Measurements from ENCODE around the gene USO1.

DNA sequence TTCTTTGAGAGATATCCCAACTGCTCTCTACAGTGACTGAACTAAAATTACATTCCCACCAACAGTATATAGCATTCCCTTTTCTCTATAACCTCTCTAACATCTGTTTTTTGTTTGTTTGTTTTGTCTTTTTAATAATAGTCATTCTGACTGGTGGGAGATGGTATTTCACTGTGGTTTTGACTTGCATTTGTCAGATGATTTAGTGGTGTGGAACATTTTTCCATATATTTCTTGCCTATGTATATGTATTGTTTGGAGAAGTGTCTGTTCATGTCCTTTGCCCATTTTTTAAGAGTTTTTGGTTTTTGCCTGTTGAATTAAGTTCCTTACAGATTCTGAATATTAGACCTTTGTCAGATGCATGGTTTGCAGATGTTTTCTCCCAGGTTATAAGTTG, 9.0 kb downstream of the USO1 start:
- TF ChIP-seq HOMEZ (CRISPR knock-in tag; IDR thresholded peaks at IDR 0.05; ENCODE audit: low read depth) (no peak), TBL1XR1 (IDR thresholded peaks at IDR 0.05; ENCODE audit: borderline replicate concordance, low read length, partially characterized antibody) (no peak), MXD4 (CRISPR knock-in tag; IDR thresholded peaks at IDR 0.05) (no peak), PATZ1 (CRISPR knock-in tag; IDR thresholded peaks at IDR 0.05) (no peak), ZBTB2 (CRISPR knock-in tag; IDR thresholded peaks at IDR 0.05; ENCODE audit: low read depth) (no peak)
- TF ChIP-seq, protein P1, sequence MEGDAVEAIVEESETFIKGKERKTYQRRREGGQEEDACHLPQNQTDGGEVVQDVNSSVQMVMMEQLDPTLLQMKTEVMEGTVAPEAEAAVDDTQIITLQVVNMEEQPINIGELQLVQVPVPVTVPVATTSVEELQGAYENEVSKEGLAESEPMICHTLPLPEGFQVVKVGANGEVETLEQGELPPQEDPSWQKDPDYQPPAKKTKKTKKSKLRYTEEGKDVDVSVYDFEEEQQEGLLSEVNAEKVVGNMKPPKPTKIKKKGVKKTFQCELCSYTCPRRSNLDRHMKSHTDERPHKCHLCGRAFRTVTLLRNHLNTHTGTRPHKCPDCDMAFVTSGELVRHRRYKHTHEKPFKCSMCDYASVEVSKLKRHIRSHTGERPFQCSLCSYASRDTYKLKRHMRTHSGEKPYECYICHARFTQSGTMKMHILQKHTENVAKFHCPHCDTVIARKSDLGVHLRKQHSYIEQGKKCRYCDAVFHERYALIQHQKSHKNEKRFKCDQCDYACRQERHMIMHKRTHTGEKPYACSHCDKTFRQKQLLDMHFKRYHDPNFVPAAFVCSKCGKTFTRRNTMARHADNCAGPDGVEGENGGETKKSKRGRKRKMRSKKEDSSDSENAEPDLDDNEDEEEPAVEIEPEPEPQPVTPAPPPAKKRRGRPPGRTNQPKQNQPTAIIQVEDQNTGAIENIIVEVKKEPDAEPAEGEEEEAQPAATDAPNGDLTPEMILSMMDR (CRISPR knock-in tag; IDR thresholded peaks at IDR 0.05): no peak
